GM19239 (cell line): Measurements from ENCODE around the gene SLC4A3.

Experiments used
- DNase-seq: peaks from one replicate; pipeline ENCODE4 v3.0.0; 2011; ENCODE audit warnings: low spot score; ENCODE audit not compliant: insufficient read length
- FAIRE-seq: peaks from 2 replicates; lab custom pipeline; 2011; peaks lifted over from hg19 to GRCh38; lab: Jason Lieb, UNC

The SLC4A3 gene, protein sequence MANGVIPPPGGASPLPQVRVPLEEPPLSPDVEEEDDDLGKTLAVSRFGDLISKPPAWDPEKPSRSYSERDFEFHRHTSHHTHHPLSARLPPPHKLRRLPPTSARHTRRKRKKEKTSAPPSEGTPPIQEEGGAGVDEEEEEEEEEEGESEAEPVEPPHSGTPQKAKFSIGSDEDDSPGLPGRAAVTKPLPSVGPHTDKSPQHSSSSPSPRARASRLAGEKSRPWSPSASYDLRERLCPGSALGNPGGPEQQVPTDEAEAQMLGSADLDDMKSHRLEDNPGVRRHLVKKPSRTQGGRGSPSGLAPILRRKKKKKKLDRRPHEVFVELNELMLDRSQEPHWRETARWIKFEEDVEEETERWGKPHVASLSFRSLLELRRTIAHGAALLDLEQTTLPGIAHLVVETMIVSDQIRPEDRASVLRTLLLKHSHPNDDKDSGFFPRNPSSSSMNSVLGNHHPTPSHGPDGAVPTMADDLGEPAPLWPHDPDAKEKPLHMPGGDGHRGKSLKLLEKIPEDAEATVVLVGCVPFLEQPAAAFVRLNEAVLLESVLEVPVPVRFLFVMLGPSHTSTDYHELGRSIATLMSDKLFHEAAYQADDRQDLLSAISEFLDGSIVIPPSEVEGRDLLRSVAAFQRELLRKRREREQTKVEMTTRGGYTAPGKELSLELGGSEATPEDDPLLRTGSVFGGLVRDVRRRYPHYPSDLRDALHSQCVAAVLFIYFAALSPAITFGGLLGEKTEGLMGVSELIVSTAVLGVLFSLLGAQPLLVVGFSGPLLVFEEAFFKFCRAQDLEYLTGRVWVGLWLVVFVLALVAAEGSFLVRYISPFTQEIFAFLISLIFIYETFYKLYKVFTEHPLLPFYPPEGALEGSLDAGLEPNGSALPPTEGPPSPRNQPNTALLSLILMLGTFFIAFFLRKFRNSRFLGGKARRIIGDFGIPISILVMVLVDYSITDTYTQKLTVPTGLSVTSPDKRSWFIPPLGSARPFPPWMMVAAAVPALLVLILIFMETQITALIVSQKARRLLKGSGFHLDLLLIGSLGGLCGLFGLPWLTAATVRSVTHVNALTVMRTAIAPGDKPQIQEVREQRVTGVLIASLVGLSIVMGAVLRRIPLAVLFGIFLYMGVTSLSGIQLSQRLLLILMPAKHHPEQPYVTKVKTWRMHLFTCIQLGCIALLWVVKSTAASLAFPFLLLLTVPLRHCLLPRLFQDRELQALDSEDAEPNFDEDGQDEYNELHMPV

DNA sequence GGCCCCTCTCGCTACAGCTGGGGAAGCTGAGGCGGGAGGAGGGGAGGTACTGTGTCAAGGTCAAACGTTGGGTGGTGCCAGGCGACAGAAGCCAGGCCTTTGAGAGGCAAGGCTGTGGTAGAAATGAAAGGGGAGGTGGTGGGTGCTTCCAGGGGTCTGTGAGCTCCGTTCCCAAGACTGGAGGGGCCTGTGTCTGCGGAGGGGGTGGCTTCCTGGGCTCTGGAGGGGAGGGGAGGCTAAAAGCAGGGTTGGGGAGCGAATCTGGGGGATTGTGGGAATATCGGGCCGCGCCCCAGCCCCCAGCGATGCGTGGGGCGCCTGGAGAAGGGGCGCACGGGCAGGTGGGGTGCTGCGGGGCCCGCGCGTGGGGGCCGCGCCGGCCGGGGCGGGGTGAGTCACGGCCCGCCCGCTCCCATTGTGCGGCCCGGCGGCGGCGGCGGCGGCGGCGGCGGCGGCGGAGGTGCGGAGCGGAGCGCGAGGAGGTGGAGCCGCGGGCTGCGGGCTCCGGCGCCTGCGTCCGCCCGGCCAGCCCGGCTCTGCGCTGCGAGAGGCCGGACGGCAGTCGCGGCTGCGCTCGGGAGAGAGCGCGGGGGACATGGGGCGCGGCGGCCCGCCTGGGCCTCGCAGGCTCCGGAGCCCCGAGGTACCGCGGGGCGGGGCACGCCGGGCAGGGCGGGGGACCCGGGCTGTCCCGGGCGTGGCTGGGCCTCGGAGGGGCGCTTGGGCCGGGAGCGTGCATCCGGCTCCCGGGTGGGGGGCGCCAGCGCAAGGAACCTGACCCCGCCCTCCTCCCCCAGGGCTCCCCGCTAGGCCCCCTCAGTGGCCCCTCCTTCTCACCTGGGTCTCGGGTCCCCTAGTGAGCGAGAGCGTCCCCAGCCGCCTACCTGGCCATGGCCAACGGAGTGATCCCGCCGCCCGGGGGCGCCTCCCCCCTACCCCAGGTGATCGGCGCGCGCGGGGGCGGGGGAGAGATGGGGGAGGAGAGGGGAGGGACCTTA lies at the start of gene SLC4A3:
SLC4A3 (plus strand) TSS at position 528 of the 998 bp plus-strand sequence; CDS start at position 891, 363 bp downstream.
- no peak for DNase-seq
- no peak for FAIRE-seq

DNA sequence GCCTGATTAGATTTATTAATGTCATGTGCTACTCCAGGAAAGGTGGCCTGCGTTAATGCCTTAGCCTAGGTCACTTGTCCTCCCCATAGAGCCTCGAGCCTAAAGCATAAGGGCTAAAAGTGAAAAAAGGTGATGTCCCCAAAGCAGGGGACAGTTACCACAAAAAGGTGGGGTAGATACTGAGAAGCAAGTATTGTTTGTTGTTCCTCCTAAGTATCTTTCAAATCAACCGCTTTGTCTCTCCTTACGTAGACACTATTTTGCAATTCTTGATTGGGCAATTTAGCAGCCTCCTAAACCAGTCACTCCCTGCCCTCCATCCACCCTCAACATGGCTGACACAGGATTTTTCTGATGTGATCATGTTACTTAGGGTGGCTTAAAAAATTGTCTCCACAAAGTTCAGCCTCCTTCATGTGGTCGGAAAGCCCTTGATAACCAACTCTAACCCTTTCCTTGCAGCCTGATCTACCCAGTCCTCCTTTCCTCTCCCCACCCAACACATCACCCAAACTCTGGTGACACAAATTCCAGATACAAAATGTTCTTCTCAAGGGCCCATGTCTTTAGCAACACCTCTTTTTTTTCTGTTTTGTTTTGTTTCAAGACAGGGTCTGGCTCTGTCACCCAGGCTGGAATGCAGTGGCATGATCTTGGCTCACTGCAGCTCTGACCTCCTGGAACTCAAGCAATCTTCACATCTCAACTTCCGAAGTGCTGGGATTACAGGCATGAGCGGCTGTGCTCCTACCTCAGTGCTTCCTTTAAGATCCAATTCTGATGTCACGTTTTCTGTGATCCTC lies 48.4 kb upstream of the SLC4A3 start:
- no peak for FAIRE-seq
- DNase-seq, result no peak

DNA sequence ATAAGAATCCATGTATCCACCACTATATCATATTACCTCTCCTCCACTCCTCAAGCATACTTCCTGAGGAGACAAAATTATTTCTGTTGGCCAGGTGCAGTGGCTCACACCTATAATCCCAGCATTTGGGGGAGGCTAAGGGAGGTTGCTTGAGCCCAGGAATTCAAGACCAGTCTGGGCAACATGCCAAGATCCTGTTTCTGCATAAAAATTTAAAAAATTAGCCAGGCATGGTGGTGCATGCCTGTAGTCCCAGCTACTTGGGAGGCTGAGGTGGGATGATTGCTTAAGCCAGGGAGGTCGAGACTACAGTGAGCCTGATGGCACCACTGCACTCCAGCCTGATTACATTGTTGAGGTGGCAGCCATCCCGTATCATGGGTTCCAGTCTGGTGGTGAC lies 46.1 kb upstream of the SLC4A3 start:
- DNase-seq (no peak), FAIRE-seq (no peak)

DNA sequence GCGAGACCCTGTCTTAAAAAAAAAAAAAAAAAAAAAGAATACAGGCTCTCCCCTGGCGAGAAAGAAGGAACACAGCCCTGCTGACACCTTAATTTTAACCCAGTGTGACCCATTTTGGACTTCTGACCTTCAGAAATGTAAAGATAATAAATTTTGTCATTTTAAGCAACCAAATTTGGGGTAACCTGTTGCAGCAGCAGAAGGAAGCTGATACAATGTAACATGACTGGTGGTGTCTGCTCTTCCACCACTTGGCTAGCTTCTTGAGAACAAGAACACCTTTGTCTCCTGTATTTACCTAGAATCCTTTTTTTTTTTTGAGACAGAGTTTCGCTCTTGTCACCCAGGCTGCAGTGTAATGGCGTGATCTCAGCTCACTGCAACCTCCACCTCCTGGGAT lies 36.3 kb upstream of the SLC4A3 start:
- FAIRE-seq (no peak), DNase-seq (no peak)

DNA sequence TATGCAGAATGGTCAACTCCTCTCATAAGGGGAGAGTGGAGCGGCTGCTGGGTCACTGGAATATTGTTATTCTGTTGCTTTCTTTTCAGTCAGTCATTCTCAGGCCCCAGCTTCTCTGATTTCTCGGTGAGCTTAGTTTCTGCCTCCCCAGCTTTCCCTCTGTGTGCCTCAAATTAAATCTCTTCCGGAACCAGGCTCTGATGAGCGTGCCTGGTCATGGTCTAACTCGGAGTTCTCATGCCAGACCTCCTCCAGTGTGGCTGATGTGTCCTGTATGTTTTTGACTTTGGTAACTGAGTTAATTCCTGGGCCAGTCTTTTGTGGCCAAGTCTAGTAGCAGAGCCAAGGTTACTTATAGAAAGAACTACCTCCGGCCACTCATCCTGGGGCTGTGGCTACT lies 34.7 kb upstream of the SLC4A3 start:
- no peak for DNase-seq
- FAIRE-seq, result no peak

DNA sequence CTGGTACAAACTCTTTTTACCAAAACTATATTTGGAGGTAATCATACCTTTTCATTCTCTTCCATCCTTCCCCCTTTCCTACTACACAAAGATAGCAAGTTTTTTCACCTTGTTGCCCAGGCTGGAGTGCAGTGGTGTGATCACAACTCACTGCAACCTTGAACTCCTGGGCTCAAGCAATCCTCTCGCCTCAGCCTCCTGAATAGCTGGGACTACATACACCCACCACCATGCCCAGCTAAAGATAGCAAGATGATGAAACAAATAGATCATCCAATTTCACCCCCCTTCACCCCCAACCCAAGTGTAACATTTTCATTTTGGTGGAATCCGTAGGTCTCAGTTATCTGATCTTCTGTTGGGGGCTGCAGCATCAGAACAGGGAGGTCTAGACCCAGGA lies 34.3 kb upstream of the SLC4A3 start:
- no peak for DNase-seq
- no peak for FAIRE-seq

DNA sequence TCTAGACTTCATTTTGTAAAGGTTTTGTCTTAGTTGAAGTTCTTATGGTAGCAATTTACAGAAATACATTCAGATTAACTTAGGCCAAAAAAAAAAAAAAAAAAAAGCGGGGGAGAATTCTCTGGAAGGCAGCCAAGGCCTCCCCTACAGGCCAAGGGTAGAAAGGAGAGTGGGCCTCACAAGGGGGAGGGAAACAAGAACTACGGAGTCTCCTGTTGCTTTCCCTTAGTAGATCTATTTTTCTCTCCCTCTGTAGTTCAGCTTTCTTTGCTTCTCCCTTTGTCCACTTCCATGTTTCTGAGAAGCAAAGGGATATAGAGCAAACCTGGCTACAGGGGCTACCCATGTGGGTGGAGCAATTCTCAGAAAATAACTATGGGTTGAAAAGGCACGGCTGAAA lies 32.2 kb upstream of the SLC4A3 start:
- FAIRE-seq, result no peak

DNA sequence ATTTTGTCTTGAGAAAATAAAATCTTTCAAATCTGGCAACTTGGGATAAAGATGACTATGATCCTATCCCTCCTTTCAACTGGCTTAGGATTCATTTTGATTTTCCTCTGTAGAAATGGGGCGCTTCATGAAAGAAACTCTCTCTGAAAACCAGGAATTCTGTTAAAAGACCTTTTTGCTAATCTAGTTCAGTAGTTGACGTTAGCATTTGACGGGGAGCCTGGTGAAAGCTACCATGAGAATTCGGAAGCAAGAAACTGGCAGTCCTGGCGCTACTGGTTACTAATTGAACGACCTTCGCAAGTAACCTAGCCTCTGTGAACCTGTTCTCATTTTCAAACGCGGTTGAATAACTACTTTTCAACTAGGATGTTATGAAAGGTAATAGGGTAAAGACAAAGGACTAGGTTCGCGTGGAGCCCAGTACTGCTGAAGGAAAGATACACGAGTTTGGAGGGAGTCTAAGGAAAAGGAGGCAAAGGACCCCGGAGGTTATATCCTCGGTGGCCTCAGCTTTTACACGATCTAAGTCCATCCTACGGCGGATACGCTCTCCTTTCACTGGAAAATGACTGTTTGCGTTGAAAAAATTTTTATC lies 30.4 kb upstream of the SLC4A3 start:
- peak; percentile 72 for FAIRE-seq

More for the DNA sequence above, 32.2 kb upstream of the SLC4A3 start:
- no peak for DNase-seq

DNA sequence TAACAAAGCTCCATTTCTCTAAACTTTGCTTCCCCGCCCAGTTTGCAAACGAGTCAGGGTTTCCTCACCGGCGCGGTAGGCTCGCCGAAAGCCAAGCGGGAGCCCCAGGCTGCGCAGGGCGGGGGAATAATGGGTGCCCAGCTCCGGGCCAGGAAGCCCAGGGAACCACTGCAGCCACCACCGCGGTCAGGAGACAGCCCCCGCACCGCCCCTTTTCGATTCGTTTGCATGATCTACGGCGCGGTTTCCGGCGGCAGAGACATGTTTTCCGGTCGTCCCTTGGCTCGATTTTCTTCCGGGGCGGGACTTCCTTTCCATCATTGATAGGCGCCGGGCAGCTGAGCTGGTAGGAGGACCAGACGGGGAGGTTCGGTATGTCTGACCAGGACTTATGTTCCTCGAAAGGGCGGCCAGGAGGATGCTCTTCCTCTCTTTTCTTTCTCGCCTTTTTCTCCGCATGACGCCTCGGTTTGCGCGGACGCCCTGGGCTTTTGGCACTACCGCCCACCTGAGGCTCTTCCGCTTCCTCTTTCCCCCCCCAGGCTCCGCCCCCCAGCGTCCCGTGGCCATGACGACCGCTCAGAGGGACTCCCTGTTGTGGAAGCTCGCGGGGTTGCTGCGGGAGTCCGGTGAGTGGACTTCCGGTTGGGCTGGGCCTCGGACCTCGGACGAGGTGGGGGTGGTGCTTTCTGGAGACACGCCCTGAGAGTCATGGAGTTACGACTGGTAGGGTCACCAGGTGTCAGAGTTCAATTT lies 29.7 kb upstream of the SLC4A3 start, which contains the start of gene STK11IP:
STK11IP (plus strand) TSS at position 306 of the 756 bp plus-strand sequence; CDS start at position 569, 263 bp downstream.
- FAIRE-seq (peak; percentile 97), DNase-seq (peak; percentile 93)

More for the DNA sequence above, 30.4 kb upstream of the SLC4A3 start:
- DNase-seq, result no peak

DNA sequence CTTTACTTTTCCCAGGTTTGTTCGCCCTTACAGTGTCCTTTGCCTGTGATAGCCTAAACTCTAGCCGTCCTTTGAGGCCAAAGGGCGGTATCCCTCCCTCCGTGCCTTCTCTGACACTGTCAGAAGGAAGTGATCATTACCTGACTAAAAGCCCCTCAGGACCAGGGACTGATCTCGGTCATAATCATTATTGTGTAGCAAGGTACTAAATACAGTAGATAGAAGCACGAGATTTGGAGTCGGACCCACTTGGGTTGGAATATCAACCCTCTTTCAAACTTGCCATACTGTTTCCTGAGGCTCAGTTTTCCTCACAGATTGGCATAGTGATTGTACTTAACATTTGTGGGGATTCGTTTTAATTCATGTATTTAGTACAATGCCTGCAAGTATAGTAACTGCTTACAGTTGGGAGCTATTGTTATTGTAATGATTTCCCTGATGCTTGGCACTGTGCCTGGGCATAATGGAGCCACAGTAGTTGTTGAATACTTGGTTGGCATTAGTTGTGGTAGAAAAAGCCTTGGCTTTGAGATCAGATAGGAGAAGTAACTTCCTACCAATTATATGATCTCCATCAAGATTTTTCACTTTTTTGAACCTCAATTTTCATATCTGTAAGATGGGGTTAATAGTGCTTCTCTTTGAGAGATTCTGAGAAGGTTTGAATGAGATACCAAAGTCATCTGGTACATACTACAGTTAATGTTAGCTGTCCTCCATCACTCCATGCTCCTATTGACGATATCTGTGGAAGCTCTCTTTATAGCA lies 28.9 kb upstream of the SLC4A3 start:
- DNase-seq (no peak), FAIRE-seq (no peak)

DNA sequence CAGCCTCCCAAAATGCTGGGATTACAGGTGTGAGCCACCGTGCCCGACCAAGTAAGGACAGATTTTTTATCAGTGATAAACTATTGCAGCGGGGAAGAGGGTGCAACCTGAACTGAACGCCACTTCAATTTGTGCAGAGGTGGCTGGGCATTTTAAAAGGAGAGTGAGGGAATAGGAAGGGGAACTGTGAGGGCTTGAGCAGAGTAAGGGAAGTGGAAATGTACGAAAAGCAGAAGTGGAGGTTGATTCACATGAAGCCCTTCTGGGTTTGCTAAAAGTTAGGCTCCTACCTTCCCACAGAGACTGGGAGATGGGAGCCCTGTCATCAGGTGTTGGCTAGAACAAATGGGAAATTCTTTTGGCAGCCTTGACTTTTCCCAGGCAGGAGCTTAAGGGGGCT lies 23.7 kb upstream of the SLC4A3 start:
- FAIRE-seq (no peak), DNase-seq (no peak)

DNA sequence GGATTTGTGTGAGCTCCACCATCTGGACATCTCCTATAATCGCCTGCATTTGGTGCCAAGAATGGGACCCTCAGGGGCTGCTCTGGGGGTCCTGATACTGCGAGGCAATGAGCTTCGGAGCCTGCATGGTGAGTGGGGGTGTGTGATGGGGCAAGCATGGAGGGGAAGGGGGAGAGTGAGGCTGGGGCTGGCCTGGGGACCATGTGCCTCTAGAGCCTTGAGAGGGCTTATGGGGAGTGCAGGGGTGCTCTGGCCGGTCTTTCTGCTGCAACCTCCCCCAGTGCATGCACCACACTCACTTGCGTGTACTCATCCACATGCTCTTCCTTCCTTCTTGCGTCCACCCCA lies 21.8 kb upstream of the SLC4A3 start:
- FAIRE-seq (no peak), DNase-seq (no peak)

DNA sequence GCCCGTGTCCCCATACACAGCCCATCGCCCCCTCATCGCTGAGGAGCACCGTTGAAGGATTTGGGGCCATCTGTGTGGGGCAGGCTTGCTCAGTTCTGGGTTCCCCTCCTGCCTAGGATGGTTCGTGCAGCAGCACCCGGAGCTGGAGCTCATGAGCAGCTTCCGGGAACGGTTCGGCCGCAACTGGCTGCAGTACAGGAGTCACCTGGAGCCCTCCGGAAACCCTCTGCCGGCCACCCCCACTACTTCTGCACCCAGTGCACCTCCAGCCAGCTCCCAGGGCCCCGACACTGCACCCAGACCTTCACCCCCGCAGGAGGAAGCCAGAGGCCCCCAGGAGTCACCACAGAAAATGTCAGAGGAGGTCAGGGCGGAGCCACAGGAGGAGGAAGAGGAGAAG lies 19.5 kb upstream of the SLC4A3 start:
- DNase-seq, result no peak
- FAIRE-seq, result no peak

DNA sequence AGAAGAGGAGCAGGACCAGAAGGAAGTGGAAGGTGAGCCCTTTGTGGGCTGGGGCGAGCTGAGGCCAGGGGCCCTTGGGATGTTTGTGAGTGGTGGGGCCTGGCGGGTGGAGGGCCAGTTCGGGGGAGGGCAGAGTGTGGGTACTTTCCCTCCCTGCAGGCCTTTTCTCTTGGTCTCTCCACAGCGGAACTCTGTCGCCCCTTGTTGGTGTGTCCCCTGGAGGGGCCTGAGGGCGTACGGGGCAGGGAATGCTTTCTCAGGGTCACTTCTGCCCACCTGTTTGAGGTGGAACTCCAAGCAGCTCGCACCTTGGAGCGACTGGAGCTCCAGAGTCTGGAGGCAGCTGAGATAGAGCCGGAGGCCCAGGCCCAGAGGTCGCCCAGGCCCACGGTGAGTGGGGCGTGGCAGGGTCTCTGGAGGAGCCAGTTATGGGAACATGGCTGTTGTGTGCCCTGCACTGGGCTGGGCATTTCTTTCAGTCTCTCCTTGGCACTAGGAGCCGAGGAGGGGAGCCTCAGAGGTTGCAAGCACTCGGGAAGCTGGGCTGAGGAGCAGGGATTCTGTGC lies 18.9 kb upstream of the SLC4A3 start:
- FAIRE-seq (no peak), DNase-seq (no peak)

DNA sequence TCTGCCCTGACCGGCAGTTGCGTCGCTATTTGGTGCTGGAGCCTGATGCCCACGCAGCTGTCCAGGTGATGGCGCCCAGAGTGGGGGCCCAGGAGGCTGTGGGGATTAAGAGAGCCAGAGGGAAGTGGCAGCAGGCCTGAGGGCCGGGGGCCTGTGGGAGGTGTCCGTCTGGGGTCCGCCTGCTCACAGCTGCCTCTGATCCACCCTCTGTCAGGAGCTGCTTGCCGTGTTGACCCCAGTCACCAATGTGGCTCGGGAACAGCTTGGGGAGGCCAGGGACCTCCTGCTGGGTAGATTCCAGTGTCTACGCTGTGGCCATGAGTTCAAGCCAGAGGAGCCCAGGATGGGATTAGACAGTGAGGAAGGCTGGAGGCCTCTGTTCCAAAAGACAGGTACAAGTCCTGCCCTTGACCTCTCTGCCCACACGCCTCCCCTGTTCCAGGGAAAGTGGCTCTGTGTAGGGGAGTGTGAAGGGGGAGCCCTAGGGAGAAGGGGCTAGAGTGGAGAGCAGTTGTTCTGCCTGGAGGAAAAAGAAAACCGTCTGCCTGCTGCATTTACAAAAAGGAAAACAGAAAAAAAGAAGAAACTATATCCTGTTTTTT lies 18.2 kb upstream of the SLC4A3 start:
- FAIRE-seq (no peak), DNase-seq (no peak)

DNA sequence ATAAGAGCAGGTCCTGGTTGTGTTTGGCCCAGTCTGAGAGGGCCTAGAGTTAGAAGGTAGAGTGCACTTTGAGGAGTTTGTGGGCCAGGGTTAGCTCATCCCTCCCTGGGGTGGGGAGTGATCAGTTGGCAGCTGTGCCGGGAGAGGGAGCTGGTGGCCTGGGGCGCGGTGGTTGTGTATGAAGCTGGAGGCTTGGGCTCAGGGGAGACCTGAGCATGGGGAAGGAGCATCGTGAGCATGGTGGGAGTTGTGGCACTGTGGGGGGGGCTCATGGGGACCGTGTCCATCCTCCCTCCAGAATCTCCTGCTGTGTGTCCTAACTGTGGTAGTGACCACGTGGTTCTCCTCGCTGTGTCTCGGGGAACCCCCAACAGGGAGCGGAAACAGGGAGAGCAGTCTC lies 16.1 kb upstream of the SLC4A3 start:
- DNase-seq, result no peak
- no peak for FAIRE-seq
